IMR-90 (cell line): ENCODE results near the gene UBL7. TPM values are rescaled to one million over a fixed set of nuclear protein-coding genes. Genes with fewer than 3 reads are reported as not detected.

Experiments used
- ATAC-seq: fragments of 200-7000 bp; cut with Tn5 transposase; 2 replicates; pipeline ENCODE4 v1.9.1; 2020; ENCODE audit warnings: low read depth, mild to moderate bottlenecking, moderate library complexity
- BruUV-seq: library from RNA; stranded (reverse); fragments of 400-500 nt; replicated peaks from 2 replicates; lab custom pipeline; 2021; lab: Mats Ljungman, UMichigan
- CTCF ChIA-PET: fragments of 300-600 bp; formaldehyde crosslinking; extraction: SDS; loops from one replicate; lab custom pipeline; 2021; ENCODE audit warnings: antibody characterized with exemption; lab: Yijun Ruan, JAX
- POLR2A ChIA-PET: fragments of 300-600 bp; sonication (Branson Sonifier 250); formaldehyde crosslinking; loops from one replicate; lab custom pipeline; 2022; ENCODE audit warnings: antibody characterized with exemption; ENCODE audit not compliant: unreplicated experiment; lab: Charles Lee
- DNase-seq: peaks from one replicate; pipeline ENCODE4 v3.0.0; 2013
- H2AFZ ChIP-seq: replicated peaks from 2 replicates; pipeline ENCODE3; 2013; ENCODE audit warnings: low read length, mild to moderate bottlenecking; ENCODE audit not compliant: poor library complexity
- H2AK5ac ChIP-seq: 2 replicates; pipeline ENCODE4 v1.6.1; 2013; ENCODE audit warnings: low read depth, low read length, inconsistent platforms
- H2AK9ac ChIP-seq: replicated peaks from 2 replicates; pipeline ENCODE3; 2013; ENCODE audit warnings: mild to moderate bottlenecking, low read depth, low read length, moderate library complexity; ENCODE audit not compliant: poor library complexity
- H2BK120ac ChIP-seq: 2 replicates; pipeline ENCODE4 v1.6.1; 2013; ENCODE audit warnings: low read depth, low read length, inconsistent platforms
- H2BK15ac ChIP-seq: 3 replicates; pipeline ENCODE4 v1.6.1; 2013; ENCODE audit warnings: low read depth, low read length, inconsistent platforms
- H2BK20ac ChIP-seq: 2 replicates; pipeline ENCODE4 v1.6.1; 2013; ENCODE audit warnings: low read depth, mild to moderate bottlenecking, inconsistent platforms, low read length, moderate library complexity
- H2BK5ac ChIP-seq: 2 replicates; pipeline ENCODE4 v1.6.1; 2013; ENCODE audit warnings: mild to moderate bottlenecking, low read depth, low read length, inconsistent platforms; ENCODE audit not compliant: poor library complexity, severe bottlenecking
- H3K14ac ChIP-seq: replicated peaks from 2 replicates; pipeline ENCODE4 v1.6.1; 2013; ENCODE audit warnings: low read depth, low read length, inconsistent platforms
- H3K18ac ChIP-seq: 2 replicates; pipeline ENCODE4 v1.6.1; 2013; ENCODE audit warnings: low read depth, low read length, control low read depth
- H3K23ac ChIP-seq: 2 replicates; pipeline ENCODE4 v1.6.1; 2013; ENCODE audit warnings: low read depth, low read length, inconsistent platforms
- H3K27ac ChIP-seq: 2 replicates; pipeline ENCODE4 v1.5.1; 2013; ENCODE audit warnings: mild to moderate bottlenecking, control low read depth, low read length; ENCODE audit not compliant: insufficient read depth
- H3K27me3 ChIP-seq: 2 replicates; pipeline ENCODE4 v1.6.1; 2013; ENCODE audit warnings: low read length; ENCODE audit not compliant: control insufficient read depth, insufficient read depth
- H3K36me3 ChIP-seq: 2 replicates; pipeline ENCODE4 v1.6.1; 2013; ENCODE audit warnings: low read length, mixed read lengths; ENCODE audit not compliant: control insufficient read depth, insufficient read depth
- H3K4ac ChIP-seq: 2 replicates; pipeline ENCODE4 v1.6.1; 2013; ENCODE audit warnings: low read depth, low read length, inconsistent platforms
- H3K4me1 ChIP-seq: 2 replicates; pipeline ENCODE4 v1.6.1; 2013; ENCODE audit warnings: low read length, mixed read lengths; ENCODE audit not compliant: control insufficient read depth, insufficient read depth
- H3K4me2 ChIP-seq: 2 replicates; pipeline ENCODE4 v1.6.1; 2013; ENCODE audit warnings: low read depth, mild to moderate bottlenecking, control low read depth, low read length, moderate library complexity
- H3K4me3 ChIP-seq: 2 replicates; pipeline ENCODE4 v1.5.1; 2013; ENCODE audit warnings: low read depth, mild to moderate bottlenecking, control low read depth, low read length, moderate library complexity; ENCODE audit not compliant: insufficient read depth
- H3K56ac ChIP-seq: 2 replicates; pipeline ENCODE4 v1.6.1; 2013; ENCODE audit warnings: low read length, inconsistent platforms; ENCODE audit not compliant: insufficient read depth; ENCODE audit errors: extremely low read depth
- H3K79me1 ChIP-seq, 2 experiments: 2 replicates each; pipeline ENCODE4 v1.6.1; 2013; ENCODE audit warnings: low read length in 2 of 2, inconsistent platforms in 1 of 2, low read depth in 1 of 2
- H3K9ac ChIP-seq: 2 replicates; pipeline ENCODE4 v1.6.1; 2013; ENCODE audit warnings: low read depth, low read length, control low read depth
- H3K9me1 ChIP-seq: 2 replicates; pipeline ENCODE4 v1.6.1; 2013; ENCODE audit warnings: low read length, inconsistent platforms; ENCODE audit not compliant: insufficient read depth
- H3K9me3 ChIP-seq: 2 replicates; pipeline ENCODE4 v1.6.1; 2013; ENCODE audit warnings: low read length; ENCODE audit not compliant: control insufficient read depth, insufficient read depth
- H4K20me1 ChIP-seq: 2 replicates; pipeline ENCODE4 v1.6.1; 2013; ENCODE audit warnings: low read length, inconsistent platforms; ENCODE audit not compliant: insufficient read depth
- H4K5ac ChIP-seq: 2 replicates; pipeline ENCODE4 v1.6.1; 2013; ENCODE audit warnings: mild to moderate bottlenecking, low read depth, low read length, control low read depth
- H4K8ac ChIP-seq, 2 experiments: 2 replicates each; pipeline ENCODE4 v1.6.1; 2013; ENCODE audit warnings: low read depth in 2 of 2, low read length in 2 of 2, control low read depth in 1 of 2, inconsistent platforms in 1 of 2
- H4K91ac ChIP-seq: 2 replicates; pipeline ENCODE4 v1.6.1; 2013; ENCODE audit warnings: low read depth, low read length, inconsistent platforms; ENCODE audit not compliant: insufficient read depth
- BHLHE40 ChIP-seq: fragments of 150-350 bp; IDR thresholded peaks from 2 replicates; pipeline ENCODE4 v1.6.1; 2016; ENCODE audit warnings: mild to moderate bottlenecking, low read depth, low read length
- CHD1 ChIP-seq: IDR thresholded peaks from 2 replicates; pipeline ENCODE4 v1.6.1; 2012; ENCODE audit warnings: low read depth, low read length, improper control_type of control experiment
- MAZ ChIP-seq: IDR thresholded peaks from 2 replicates; pipeline ENCODE4 v1.6.1; 2012; ENCODE audit warnings: low read depth, mild to moderate bottlenecking, low read length, improper control_type of control experiment, moderate library complexity, borderline replicate concordance
- NFE2L2 ChIP-seq: fragments of 150-350 bp; IDR thresholded peaks from 2 replicates; pipeline ENCODE4 v1.6.1; 2016; ENCODE audit warnings: low read depth, mild to moderate bottlenecking, low read length
- POLR2A ChIP-seq: IDR thresholded peaks from 2 replicates; pipeline ENCODE4 v1.6.1; 2012; ENCODE audit warnings: mild to moderate bottlenecking, low read depth, low read length
- WGBS, 2 experiments: methylation state at CpG; one replicate each; pipeline versions ENCODE4 v1.1.5 to v1.1.7; 2013; ENCODE audit warnings: missing lambda C conversion rate in 2 of 2; ENCODE audit not compliant: insufficient read length in 1 of 2; ENCODE audit errors: extremely low coverage in 2 of 2; 5-methylcytosine and 5-hydroxymethylcytosine counted together
- dilution Hi-C: fragments of 300-500 bp; cut with HindIII; formaldehyde crosslinking; loops from one replicate; pipeline ENCODE4 v1.14.3; 2018; ENCODE audit warnings: low sequenced_read_pairs; ENCODE audit not compliant: unreplicated experiment
- in situ Hi-C: fragments of 300-500 bp; cut with MboI; formaldehyde crosslinking; loops from 3 replicates; pipeline ENCODE4 v1.14.3; 2019; ENCODE audit warnings: low sequenced_read_pairs, inconsistent platforms, mixed read lengths
- intact Hi-C: fragments of 100-400 bp; cut with micrococcal nuclease; formaldehyde crosslinking; loops from 2 replicates; pipeline ENCODE4 v1.10.0; 2022
- polyA plus RNA-seq, 3 experiments: library from polyadenylated mRNA; depleted of rRNA; stranded (reverse); fragments of >200 nt; gene quantifications; 2 replicates each; pipeline ENCODE4 v1.2.3, GENCODE V29; 2012; ENCODE audit warnings: low replicate concordance in 1 of 3
- total RNA-seq: library from RNA; depleted of rRNA; stranded (reverse); fragments of >200 nt; gene quantifications from 2 replicates; pipeline ENCODE4 v1.2.3, GENCODE V29; 2012

UBL7 gene
- total and polyA plus RNA-seq, 2 of the 4 experiments (the other 2 are of a cell fraction), result 68.1 to 78.4 TPM

GRCh38 chr15:74496648-74497047 is 35.7 kb upstream of the UBL7 start:
- no peak overlapping the region for H2BK120ac ChIP-seq
- no peaks in the 10 kb centered on the region for H3K36me3 ChIP-seq
- ATAC-seq (no peak), DNase-seq (no peak)
- no peak overlapping the region for H4K8ac ChIP-seq
- intact Hi-C loops, result no loop called here
- in situ Hi-C loops, result no loop called here
- H3K9ac ChIP-seq, result no peak overlapping the region
- H3K9me3 ChIP-seq, result 0 out of 2 replicates have a peak, but pooled peaks cover 2% of the 10 kb centered on the region
- no peak overlapping the region for H3K18ac ChIP-seq
- ChIA-PET POLR2A (no interaction called here), CTCF (no interaction called here)
- H4K91ac ChIP-seq, result no peak overlapping the region
- H2AFZ ChIP-seq, result no peak overlapping the region
- BruUV-seq, result no TSS peak
- H3K4me3 ChIP-seq, result no peak overlapping the region
- TF ChIP-seq BHLHE40, result no peak
- TF ChIP-seq NFE2L2, result no peak
- no peak for TF ChIP-seq MAZ
- no peak for TF ChIP-seq CHD1
- no peak for TF ChIP-seq POLR2A
- no peaks in the 10 kb centered on the region for H3K79me1 ChIP-seq
- no peak overlapping the region for H3K23ac ChIP-seq
- H2BK20ac ChIP-seq, result no peak overlapping the region
- H3K4me1 ChIP-seq, result no peaks in the 10 kb centered on the region
- no peak overlapping the region for H3K4me2 ChIP-seq
- H2BK5ac ChIP-seq, result no peak overlapping the region
- H2AK9ac ChIP-seq, result no peak overlapping the region
- H3K9me1 ChIP-seq, result no peaks in the 10 kb centered on the region
- no peak overlapping the region for H4K5ac ChIP-seq
- H3K27me3 ChIP-seq, result no peaks in the 10 kb centered on the region
- H3K14ac ChIP-seq, result no peak overlapping the region
- H4K20me1 ChIP-seq, result no peaks in the 10 kb centered on the region
- dilution Hi-C loops, result no loop called here
- H2BK15ac ChIP-seq, result no peak overlapping the region
- no peak overlapping the region for H2AK5ac ChIP-seq
- WGBS, 2 experiments, result no CpG with 5 or more reads among the region's 3 CpGs
- no peak overlapping the region for H3K56ac ChIP-seq
- H3K27ac ChIP-seq, result no peak overlapping the region
- H3K4ac ChIP-seq, result no peak overlapping the region
